HCT116 (cell line): ENCODE measurements around the gene POPDC2.

Experiments used
- POLR2A ChIP-seq: IDR thresholded peaks from 2 replicates; pipeline ENCODE4 v1.7.0; 2011; ENCODE audit warnings: borderline replicate concordance; ENCODE audit not compliant: insufficient read depth, insufficient read length; ENCODE audit errors: extremely low read depth
- TF ChIP-seq, protein P1 (sequence below), 3 experiments: fragments of 200-600 bp in 1 of 3; sonication (generic) in 1 of 3; IDR thresholded peaks in 2 of 3; conservative IDR thresholded peaks in 1 of 3; 2 replicates each; pipeline ENCODE4 v1.5.1; 2012 to 2017; ENCODE audit warnings: low read depth in 2 of 3, low read length in 2 of 3, antibody characterized with exemption in 1 of 3, borderline replicate concordance in 1 of 3, control low read depth in 1 of 3, mild to moderate bottlenecking in 1 of 3, mixed read lengths in 1 of 3, mixed run types in 1 of 3, moderate library complexity in 1 of 3; ENCODE audit not compliant: insufficient read depth in 1 of 3

DNA sequence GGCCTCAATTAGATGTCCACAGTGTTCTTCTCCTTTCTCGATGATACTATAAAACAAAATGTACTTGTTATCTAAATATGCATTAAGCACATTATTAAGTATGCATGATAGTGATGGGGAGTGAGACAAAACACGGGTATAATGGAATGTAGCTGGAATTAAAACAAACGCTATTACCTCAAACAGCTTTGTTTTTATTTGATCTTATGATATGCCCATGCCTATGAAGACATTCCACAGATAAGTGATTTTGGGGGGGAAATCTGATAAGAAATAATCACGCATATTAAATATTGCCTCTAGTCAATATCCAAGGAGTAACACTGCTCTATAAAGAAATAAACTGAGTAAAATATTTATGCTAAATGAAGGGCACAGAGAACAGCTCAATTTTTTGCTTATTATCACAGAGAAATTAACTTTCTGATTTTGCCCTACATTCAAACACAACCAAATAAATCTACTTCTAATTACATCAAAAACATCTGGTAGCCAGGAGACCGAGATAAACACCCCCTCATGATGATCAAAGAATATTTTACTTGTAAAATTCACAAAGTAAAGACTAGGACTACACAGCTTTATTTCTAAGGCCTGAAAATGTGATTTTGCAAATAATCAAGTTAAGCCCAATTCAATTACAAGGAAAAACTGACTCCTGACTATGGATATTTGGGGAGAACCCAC, 14.9 kb upstream of the POPDC2 start:
- TF ChIP-seq, protein P1, sequence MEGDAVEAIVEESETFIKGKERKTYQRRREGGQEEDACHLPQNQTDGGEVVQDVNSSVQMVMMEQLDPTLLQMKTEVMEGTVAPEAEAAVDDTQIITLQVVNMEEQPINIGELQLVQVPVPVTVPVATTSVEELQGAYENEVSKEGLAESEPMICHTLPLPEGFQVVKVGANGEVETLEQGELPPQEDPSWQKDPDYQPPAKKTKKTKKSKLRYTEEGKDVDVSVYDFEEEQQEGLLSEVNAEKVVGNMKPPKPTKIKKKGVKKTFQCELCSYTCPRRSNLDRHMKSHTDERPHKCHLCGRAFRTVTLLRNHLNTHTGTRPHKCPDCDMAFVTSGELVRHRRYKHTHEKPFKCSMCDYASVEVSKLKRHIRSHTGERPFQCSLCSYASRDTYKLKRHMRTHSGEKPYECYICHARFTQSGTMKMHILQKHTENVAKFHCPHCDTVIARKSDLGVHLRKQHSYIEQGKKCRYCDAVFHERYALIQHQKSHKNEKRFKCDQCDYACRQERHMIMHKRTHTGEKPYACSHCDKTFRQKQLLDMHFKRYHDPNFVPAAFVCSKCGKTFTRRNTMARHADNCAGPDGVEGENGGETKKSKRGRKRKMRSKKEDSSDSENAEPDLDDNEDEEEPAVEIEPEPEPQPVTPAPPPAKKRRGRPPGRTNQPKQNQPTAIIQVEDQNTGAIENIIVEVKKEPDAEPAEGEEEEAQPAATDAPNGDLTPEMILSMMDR (IDR thresholded peaks at IDR 0.05 in 2 of 3, conservative IDR thresholded peaks at IDR 0.05 in 1 of 3; ENCODE audit: borderline replicate concordance in 1 of 3, insufficient read depth in 1 of 3, low read depth in 2 of 3, low read length in 2 of 3) = no peak
- TF ChIP-seq POLR2A = no peak
